HG03097 (cell line): ENCODE results near the gene HOXB4.

ENCODE experiments used
- ATAC-seq: cut with Tn5 transposase; IDR thresholded peaks from one replicate; pipeline ENCODE4 v1.9.1; 2021; ENCODE audit not compliant: unreplicated experiment, low FRiP score

HOXB4 gene

DNA sequence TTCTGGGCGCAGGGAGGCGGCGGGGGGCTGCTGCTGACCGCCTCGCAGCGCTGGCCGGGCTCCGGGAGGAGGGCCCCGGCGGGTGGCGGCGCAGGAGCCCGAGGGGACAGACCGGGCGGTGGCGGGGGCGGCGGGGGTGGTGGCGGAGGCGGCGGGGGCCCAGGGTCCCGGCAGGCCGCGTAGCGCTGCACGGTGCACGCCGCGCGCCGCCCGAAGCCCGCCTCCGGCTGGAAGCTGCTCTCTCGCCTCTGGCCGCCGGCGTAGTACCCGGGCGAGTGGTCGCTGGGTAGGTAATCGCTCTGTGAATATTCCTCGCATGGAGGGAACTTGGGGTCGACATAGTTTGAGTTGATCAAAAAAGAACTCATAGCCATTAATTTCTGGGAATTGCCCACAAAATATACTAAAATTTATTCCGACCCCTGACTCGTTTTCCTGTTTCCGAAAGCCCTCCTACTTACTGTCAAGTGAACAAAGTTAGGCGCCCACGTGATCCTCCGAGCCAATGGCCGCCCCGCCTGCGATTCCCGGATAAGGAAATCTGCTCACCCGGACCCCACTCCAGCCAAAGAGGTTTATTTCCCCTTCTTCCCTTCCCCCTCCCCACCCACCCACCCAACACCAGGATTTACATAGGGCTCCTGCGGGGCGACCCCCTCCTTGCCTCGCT is at the start of gene HOXB4:
Gene HOXB4, minus strand, starts transcription at position 405 of the 670 bp plus-strand sequence. Its CDS starts 31 bp downstream, at position 374.
- ATAC-seq: no peak

DNA sequence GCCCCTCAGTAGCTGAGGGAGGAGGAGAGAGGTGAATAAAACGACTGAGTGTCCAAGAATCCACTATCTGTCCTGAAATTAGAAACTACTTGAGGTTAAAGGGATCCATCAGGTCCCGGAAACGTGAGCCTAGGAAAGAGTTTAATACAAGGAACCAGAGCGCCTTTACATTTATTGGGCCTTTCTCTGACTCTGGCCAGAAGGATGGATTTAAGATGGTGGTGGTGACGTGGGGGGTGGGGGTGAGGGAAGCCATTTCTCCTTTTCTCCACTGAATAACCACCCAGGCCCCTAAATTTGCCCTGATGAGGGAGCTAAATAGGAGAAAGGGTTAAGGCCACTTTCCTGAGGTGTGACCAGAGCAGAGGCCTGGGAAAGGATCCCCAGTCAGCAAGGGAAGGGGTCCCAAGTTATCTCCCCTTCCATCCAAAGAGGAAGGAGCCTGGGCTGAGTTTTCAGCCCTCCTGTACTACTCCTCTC is 49.0 kb upstream of the HOXB4 start:
- ATAC-seq: no peak

DNA sequence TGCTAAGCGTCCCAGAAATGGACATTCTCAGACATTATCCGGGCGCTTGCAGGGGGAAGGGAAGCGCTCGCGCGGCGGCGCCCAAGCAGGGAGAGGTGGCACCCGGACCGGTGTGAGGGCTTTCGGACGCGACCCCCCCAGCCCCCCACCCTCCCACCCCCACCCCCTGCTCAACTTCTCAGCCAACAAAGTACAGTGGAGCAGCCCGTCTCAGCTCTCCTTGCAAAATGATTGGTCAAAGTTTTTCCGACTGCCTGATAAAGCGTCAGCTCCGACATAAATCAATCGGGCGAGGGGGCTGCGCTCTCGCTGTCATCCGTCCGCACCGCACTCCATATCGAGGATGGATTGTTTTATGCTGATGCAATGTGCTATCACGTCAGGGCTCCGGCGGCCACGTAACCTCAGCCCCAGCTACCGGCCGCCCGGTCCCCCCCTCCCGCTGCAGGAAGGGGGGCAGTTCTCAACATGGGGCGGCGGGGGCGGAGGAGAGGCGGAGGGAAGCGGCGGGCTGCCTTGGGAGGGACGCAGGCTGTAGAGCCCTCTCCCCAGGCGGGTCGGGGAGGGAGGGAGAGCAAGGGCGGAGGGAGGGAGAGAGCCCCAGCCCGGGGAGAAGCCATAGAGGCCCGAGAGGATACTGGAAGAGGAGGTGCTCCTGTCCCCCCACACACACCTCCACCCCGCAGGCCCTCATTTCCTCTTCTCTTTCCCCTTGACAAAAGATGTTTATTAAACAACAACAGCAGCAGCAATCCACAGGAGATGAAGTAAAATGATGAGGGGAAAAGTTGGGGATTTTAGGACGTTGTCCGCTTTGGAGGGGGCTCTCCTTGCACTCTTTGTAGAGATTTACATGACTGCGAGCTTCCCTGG is 48.3 kb upstream of the HOXB4 start, which contains the start of gene HOXB9:
Gene HOXB9, minus strand, starts transcription at position 114 of the 873 bp plus-strand sequence. Its CDS starts 89 bp downstream, at position 25.
- ATAC-seq: no peak

GRCh38 chr17:48625495-48626244 is 47.5 kb upstream of the HOXB4 start:
- ATAC-seq: no peak

DNA sequence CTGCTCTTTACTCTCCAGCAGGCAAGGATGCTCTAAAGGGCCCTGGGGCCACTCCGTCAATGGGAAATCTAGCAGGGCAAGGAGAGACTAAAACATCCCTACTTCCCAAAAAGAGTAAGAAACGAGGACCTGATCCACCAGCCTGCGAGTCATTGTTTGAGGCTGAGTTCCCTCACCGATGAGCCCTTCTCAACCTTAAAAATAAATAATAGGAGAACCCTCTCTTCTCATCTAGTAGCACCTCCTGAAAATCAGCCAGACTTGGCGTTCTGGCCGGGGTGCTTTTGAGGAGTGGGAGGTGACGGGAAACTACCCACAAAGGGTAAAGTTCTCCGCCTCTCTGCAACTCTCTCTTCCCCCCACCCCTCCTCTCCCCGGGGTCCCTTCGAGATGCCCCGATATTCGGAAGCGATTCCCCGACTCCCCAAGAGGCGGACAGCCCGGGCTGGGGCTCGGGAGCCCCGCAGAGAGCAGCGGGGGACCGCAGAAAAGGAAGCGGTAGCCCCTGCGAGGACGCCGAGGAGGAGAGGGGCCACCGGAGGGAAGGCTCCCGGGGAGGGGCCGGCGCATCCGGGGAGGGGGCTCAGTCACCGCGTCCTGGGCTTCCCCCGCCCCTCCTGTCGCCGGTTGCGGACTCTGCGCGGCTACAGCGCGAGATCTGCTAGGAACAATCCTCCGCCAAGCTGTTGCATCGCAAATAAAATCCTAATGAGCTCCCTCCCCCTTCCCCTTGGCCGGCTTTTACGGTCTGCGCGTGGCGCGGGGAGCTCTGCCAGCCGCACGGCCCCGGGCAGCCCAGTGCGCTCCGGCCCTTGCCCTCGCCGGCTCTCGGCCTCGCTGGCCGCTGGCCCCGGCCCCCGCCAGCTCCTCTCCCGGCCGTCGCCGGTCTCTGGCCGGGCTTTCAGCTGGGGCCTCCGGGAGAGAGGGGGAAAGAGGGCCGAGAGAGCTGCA is 46.7 kb upstream of the HOXB4 start:
- ATAC-seq: no peak

DNA sequence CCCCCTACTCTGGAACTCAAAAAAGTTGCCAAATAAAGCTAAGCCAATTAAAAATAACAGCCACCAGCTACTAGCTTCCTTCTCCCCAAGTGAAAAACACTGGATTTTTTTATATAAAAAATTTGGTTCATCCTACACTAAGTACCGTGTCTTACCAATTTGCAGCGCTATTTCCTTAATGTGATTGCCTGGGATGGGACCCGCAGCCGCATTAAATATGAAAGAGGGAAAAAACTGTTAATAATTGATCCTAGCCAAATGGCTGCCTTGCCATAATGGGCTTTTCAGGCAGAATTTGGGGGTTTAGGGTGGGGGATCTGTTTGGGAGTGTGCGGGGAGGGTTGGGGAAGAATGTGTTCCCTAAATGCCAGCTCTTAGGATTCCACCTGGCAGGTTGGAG is 46.0 kb upstream of the HOXB4 start:
- ATAC-seq: no peak

GRCh38 chr17:48623583-48623982 is 45.4 kb upstream of the HOXB4 start:
- no peak for ATAC-seq

DNA sequence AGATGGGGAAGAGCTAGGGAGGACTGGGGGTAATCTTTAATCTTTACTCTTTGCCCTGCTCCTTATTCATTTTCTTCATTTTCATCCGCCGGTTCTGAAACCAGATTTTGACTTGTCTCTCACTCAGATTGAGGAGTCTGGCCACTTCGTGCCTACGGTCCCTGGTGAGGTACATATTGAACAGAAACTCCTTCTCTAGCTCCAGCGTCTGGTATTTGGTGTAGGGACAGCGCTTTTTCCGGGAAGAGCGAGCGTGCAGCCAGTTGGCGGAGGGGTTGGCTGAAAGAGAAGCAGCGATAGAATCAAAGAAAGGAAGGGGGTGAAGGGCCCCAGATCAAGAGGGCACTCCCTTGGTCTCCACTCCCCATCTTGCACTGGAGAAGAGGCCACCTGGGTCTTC is 44.7 kb upstream of the HOXB4 start:
- no peak for ATAC-seq

GRCh38 chr17:48621410-48622392 is 43.6 kb upstream of the HOXB4 start:
- no peak for ATAC-seq

DNA sequence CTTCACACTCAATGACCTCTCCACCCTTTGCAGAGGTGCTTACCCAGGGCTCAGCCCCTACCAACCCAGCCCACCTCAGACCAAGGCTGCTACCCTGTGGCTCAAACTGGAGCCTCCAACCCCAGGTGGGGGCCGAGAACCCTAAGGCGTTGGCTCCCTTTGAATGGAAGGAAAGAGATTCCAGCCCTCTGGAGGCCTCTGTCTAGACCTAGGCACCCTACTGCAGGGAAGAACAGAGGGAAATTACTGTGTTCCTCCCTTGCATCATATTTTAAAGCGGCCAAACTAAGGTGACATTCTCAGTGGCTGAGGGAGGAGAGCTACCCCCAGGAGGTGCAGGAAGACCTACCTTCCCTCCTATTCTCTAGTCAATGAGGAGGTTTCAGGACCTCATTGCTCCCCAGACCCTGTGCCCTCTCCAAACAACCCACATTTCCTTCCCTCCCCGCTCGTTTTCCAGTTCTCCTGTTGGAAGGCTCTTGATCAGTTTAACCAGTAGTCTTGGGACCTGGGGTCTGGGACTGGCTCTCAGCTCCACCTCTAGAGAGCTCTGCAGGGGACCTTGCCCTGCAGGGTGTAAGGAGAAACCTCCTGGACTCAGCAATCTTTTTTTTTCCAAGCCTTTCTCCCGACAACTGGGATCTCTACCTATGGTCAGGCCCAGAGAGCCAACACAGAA is 42.5 kb upstream of the HOXB4 start:
- ATAC-seq: no peak

DNA sequence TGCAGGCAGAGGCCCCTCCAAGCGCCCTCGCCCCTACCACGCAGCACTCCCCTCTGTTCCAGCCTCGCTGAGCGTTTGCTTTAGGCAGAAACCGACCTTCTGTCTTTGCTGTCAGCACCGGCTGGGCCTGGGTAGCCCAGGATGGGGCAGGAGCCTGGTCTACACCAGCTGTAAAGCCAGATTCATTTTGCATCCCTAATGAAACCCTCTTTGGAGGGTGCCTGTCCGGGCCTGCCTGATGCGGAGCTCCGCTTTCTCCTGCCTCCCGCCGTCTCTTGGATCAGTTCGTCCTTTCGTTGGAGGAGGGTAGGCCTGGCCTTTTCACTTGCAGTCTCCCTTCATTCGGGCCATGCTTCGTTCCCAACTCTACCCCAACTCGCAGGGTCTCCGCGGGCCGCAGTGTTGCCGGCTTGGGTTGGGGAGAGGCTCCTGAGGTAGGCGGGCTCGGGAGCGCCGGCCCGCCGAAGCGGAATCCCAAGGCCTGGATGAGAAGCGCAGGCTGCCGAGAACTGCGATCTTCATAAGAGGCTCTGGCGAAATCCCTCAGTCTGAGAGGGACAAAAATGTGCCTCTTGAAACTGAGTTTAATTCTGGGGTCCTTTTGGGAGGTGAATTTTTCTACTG is 41.8 kb upstream of the HOXB4 start:
- ATAC-seq: no peak

- ATAC-seq: peak; percentile 52
These were observed 40.2 kb upstream of the HOXB4 start for GRCh38 chr17:48618256-48618896.

GRCh38 chr17:48617471-48618255 is 39.5 kb upstream of the HOXB4 start:
- no peak for ATAC-seq

GRCh38 chr17:48616717-48617470 is 38.7 kb upstream of the HOXB4 start:
- ATAC-seq: no peak

DNA sequence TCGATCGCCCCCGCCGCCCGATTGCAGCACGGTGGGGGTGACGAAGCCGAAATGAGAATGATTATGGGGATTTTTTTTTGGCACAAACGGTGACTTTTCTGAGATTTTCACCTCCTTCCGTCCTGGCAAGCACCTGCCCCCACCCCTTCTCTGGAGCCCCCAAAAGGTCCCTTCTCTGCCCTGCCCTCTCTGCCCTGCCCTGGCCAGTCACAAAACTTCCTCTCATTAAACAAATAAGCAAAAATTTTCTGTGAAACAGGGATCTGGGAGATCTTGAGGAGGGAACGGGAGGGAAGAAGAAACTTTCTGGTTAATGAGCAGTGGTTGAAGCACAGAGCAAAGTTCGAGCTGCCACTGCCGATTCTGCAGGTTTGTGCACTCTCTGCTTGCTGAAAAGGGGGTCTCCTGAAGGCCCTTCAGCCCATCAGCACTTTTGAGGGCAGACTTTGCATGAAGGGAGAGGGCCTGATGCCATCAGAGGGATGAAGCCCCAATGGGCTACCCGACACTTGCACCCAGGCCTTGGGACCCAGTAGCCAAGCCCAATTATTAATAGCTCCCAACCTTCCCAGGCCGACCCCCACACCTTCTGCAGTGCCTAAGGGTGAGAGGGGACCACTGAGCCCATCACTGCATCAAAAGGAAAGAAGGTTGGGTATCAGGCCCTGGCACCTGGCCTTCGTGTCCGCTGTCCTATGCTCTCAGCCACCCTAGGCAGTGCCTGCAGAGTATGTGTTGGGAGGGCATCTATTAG is 38.0 kb upstream of the HOXB4 start:
- ATAC-seq: no peak
